Activated T-cell treated with anti-CD3 and anti-CD28 coated beads, Interleukin-2, amount 50 U/mL, for 1 hour (primary cell): ENCODE results near the gene CD200R1L.

Experiments used
- DNase-seq: peaks from one replicate; pipeline ENCODE4 v3.0.0-alpha.2; 2020

The CD200R1L gene

DNA sequence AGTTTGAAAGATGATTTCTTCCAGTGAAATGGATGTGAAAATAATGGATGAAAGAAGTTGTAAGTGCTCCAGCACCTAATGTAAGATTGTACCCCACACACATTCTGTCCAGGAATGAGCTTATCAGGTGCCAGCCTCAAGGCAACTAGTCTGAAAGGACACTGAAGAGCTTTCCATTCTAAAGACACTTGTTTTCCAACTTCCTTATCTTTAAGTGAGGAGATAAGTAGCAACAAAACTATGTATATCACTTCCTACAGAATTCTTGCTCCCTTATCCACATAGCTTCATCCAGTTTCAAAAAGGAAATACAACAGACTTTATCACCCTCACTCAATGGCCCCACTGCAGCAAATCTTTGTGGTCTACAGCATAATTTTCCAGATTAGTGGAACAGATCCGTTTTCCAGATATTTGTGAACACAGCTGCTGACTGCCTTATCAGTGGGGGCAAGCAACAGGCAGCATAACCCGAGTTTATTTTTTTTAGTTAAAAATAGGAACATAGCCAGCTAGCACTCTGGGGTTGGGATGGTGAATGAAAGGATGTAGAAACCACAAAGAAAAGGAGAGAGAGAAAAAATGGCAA, 60.6 kb downstream of the CD200R1L start:
- no peak for DNase-seq

DNA sequence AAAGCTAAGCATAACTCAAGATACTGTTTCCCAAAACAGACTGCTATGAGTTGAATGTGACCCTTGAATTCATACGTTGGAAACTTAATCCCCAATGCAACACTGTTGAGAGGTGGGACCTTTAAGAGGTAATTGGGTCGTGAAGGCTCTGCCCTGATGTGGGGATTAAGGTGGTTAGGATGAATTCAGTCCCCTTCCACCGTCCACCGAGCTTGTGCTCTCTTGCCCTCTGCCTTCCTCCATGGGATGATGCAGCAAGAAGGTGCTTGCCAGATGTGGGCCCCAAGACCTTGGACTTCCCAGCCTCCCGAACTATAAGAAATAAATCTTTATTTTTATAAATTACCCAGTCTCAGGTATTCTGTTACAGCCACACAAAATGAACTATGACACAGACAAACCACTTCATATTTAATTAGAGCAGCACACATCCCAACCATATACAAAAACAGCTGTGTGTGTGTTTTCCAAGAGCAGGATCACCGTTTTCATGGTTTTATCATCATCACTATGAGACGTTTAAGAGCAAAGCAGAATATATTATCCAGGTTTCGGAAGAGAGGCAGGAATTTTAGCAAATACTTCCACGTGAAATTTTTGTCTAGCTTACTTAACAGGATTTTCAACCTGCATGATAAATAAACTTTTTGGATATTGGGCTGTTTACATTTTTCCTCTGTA, 61.2 kb downstream of the CD200R1L start:
- DNase-seq: no peak

- DNase-seq: no peak
Observed at GRCh38 chr3:112782491-112782890, 64.2 kb downstream of the CD200R1L start.

DNA sequence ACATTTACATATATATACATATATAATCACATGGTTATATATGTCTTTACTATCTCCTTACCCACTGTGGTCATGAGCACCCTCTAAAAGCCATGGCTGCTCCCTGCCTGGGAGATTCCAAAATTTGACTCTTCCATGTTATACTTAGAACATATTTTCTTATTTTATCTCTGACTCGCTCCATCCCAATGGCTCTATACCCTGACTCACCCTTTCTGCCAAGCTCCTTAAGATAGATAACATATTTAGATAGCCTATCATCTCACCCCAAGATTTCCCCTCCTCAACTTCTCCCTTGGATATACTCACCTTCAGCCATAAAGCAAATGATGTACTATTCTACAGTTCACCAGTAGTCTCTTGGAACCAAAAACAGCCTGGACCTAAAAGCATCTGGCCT, 65.1 kb downstream of the CD200R1L start:
- DNase-seq: no peak

- DNase-seq: no peak
Observed at GRCh38 chr3:112779558-112780480, 66.8 kb downstream of the CD200R1L start.

DNA sequence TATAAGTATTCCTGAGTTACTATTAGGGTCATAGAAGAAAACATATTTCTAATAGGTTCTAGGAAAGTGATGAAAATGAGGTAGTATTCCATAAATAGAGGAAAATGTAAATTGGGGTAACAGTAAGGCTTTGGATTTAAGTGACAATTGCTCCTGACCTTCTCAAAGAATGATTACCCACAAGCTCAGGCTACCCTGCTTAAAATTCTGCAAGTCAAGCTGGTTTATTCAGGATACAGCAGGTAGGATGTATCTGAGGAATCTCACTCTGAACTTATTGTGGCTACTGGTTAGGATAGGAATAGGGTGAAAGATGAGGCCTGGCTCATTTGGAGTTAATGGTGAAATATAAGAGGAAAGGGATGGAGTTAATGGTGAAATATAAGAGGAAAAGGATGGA, 67.7 kb downstream of the CD200R1L start:
- DNase-seq: no peak

DNA sequence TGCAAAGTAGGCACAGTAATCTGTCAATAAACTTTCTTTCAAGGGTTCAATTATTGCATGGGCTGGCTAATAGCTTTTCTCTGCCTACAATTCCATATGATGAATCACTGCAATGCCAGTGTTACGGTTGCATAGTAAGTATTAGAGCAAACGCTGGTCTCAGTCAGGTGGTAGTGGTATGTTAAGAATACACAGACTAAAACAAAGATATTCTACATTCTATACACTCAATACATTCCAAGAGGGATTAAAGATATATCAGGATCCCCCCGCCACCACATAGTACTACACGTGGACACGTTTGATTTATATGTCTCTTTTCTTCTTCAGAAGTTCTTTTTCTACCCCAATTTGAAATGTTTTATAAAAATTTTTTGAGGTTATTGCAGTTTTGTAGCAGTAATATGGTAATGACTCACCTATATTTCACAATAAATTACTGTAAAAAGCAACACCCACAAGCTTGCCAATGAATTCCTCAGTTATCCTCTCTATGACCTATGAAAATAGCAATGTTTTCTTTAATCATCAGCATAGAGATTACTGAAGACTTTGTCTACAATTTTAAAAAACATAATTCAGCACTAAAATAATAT, 68.2 kb downstream of the CD200R1L start:
- DNase-seq: no peak

GRCh38 chr3:112777811-112778210, 68.9 kb downstream of the CD200R1L start:
- no peak for DNase-seq

DNA sequence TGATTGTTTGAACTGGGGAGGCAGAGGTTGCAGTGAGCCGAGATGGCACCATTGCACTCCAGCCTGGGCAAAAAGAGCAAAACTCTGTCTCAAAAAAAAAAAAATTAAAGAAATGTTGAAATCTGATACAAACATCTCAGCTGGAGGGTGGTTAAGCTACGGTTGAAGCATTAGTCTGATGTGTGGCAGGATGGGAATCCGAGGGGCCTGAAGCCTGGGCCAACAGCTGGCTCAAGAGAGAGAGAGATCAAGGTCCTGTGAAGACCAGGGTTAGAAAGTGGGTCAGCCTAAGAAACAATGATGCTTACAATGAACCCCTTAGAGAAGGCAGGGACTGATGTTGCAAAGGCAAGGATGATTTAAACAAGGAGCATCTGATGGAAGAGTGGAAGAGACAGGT, 69.8 kb downstream of the CD200R1L start:
- no peak for DNase-seq

- DNase-seq: no peak
Observed at GRCh38 chr3:112776000-112776399, 70.7 kb downstream of the CD200R1L start.

DNA sequence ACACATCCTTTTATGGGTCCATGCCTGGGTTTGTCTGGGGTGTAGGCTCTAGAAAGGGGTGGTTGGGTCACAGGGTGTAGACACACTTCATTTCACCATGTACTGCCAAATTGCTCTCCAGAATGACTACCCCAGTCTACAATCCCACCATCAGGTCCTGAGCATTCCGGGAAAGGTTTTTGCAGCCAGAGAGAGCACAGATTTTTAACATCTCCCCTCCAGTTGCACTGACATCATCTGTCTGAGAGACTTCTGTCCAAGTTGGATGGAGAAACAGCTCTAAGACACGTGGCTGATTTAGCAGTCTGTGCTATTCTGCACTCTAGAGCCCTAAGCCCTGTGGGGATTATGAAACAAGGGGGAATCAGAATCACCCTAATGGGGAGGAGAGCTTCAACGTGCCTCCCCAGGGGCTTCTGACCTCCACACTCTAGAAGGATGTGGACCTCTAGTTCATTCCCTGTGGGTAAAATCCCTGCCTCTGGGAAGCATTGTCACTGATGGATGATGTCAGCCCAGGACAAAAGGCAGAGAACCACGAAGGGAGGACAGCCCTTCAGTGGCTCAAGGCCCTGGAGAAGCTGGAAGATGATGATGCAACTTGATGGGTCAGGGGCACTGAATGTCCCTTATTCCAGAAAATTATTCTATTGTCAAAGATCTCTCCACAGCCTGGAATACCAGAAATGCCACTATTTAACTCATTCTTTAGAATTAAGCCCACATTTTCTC, 71.5 kb downstream of the CD200R1L start:
- DNase-seq: no peak

GRCh38 chr3:112774293-112774926, 72.3 kb downstream of the CD200R1L start:
- DNase-seq: no peak

DNA sequence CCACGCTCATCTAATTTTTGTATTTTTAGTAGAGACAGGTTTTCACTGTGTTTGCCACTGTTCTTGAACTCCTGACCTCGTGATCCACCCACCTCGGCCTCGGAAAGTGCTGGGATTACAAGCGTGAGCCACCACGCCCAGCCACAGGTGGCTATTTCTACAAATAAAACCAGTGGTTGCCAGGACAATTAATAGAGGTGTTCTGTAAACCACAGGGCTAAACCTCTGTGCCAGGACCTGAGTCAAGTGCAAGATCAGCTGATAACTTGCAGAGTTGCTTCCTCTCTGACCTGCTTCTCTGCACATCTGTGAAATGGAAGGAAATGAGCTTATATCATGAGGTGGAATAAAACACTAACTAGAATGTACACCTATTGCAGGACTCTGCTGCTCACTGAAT, 72.8 kb downstream of the CD200R1L start:
- DNase-seq: peak; percentile 23

- no peak for DNase-seq
Observed at GRCh38 chr3:112770951-112771350, 75.7 kb downstream of the CD200R1L start.

GRCh38 chr3:112770032-112770626, 76.5 kb downstream of the CD200R1L start:
- no peak for DNase-seq

DNA sequence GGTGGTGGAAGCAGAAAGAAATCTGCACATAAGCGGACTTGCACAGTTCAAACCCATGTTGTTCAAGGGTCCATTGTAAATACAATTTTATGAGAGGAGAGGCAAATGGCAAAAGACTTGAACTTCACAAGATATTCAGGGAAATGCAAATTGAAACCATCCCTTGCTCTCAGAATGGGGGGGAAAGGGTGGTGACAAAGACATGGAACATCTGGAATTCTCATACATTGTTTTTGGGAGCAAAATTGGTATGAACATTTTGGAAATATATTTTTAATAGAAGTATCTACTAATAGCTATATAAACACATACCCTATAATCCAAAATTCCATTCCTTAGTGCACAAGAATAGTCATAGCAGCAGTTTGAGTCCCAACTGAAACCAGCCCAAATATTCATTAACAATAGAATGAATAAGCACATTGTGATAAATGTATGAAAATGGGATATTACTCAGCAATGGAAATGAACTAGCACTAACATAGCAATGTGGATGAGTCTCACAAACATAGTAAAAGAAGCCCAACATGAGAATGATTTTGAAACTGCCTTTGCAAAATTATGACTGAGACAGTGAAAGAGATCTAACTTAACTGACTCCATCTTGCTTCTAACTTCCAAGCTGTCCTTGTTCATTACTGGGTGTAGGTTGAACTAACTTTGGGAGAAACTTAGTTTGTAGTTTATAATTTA, 77.2 kb downstream of the CD200R1L start:
- no peak for DNase-seq

- no peak for DNase-seq
Observed at GRCh38 chr3:112767777-112768176, 78.9 kb downstream of the CD200R1L start.

- DNase-seq: no peak
Observed at GRCh38 chr3:112767177-112767576, 79.5 kb downstream of the CD200R1L start.
